Thyroid gland (tissue), 4 donors: Measurements from ENCODE around the gene INF2. TPM values are rescaled to one million over a fixed set of nuclear protein-coding genes. Genes with fewer than 3 reads are reported as not detected.
A peak's percentile ranks its signal among the peaks of the same experiment; 100 is the strongest.

Experiments used
- DNase-seq, 2 donors: peaks; one replicate each; pipeline ENCODE4 v3.0.0-alpha.2; 2019
- H3K27ac ChIP-seq, 3 donors: fragments of 200-600 bp; sonication (generic); 1 replicate in 2 of 3; 2 replicates in 1 of 3; pipeline ENCODE4 v1.5.1; 2016 to 2019; ENCODE audit warnings: mild to moderate bottlenecking in 1 of 3, moderate library complexity in 1 of 3
- H3K27me3 ChIP-seq: fragments of 200-600 bp; sonication (generic); one replicate; pipeline ENCODE4 v1.5.1; 2019
- H3K36me3 ChIP-seq, 2 donors: fragments of 200-600 bp; sonication (generic); one replicate each; pipeline ENCODE4 v1.5.1; 2016 to 2019
- H3K4me1 ChIP-seq, 2 donors: fragments of 200-600 bp; sonication (generic); one replicate each; pipeline ENCODE4 v1.5.1; 2017 to 2019
- H3K4me3 ChIP-seq, 3 donors: fragments of 200-600 bp; sonication (generic); replicated peaks in 1 of 3; 1 replicate in 2 of 3; 2 replicates in 1 of 3; pipeline ENCODE4 v1.5.1; 2016; ENCODE audit warnings: mild to moderate bottlenecking in 1 of 3
- H3K9me3 ChIP-seq: fragments of 200-600 bp; sonication (generic); one replicate; pipeline ENCODE4 v1.5.1; 2017
- CTCF ChIP-seq, 6 experiments: fragments of 200-600 bp in 3 of 6; fragments of 450-650 bp in 3 of 6; sonication (generic) in 3 of 6; IDR thresholded peaks; one replicate each; pipeline ENCODE4 v1.5.1; 2016 to 2019; ENCODE audit warnings: antibody characterized with exemption in 6 of 6, mild to moderate bottlenecking in 2 of 6, inconsistent platforms in 1 of 6, moderate library complexity in 1 of 6
- POLR2A ChIP-seq, 2 donors: fragments of 450-650 bp; IDR thresholded peaks; one replicate each; pipeline ENCODE4 v1.6.1; 2017; ENCODE audit warnings: antibody characterized with exemption in 2 of 2, mild to moderate bottlenecking in 2 of 2, moderate library complexity in 1 of 2
- WGBS, 2 donors: methylation state at CpG; one replicate each; pipeline ENCODE4 v1.1.5; 2017; 5-methylcytosine and 5-hydroxymethylcytosine counted together
- intact Hi-C: fragments of 100-400 bp; cut with DNase I; formaldehyde crosslinking; loops from one replicate; pipeline ENCODE4 v1.15.1; 2023
- total RNA-seq, 4 donors: library from RNA; depleted of rRNA; stranded (reverse); fragments of >200 nt; gene quantifications; one replicate each; pipeline ENCODE4 v1.2.3, GENCODE V29; 2016

INF2 gene
- total RNA-seq, 4 donors from 2014 or later, result 35.1 to 54.7 (median 42.5) TPM

- Histone ChIP-seq H3K27ac (peak overlapping the region in 2 of 3 donors; percentile 34 to 60), H3K27me3 (no peaks in the 10 kb centered on the region), H3K4me1 (peaks cover 32 to 45% of the 10 kb centered on the region in 2 donors), H3K4me3 (no peak overlapping the region), H3K9me3 (no peaks in the 10 kb centered on the region), H3K36me3 (no peaks in the 10 kb centered on the region)
- WGBS, 2 donors, result 56 to 66% methylated on average over 18 to 21 of the region's 26 CpGs
- intact Hi-C loops, result no loop called here
- TF ChIP-seq POLR2A (IDR thresholded peaks at IDR 0.05), result no peak
- no peak for TF ChIP-seq CTCF (IDR thresholded peaks at IDR 0.05)
- no peak for DNase-seq
Measured at GRCh38 chr14:104680806-104681688, 8.4 kb upstream of the INF2 start.

- H3K4me1 ChIP-seq, result peaks cover 32 to 45% of the 10 kb centered on the region in 2 donors
- no peaks in the 10 kb centered on the region for H3K27me3 ChIP-seq
- H3K27ac ChIP-seq, result peak overlapping the region in 2 of 3 donors; percentile 34 to 60
- TF ChIP-seq POLR2A (IDR thresholded peaks at IDR 0.05), result no peak
- no peak for TF ChIP-seq CTCF (IDR thresholded peaks at IDR 0.05)
- DNase-seq, result peak; percentile 56 to 57
- no peaks in the 10 kb centered on the region for H3K9me3 ChIP-seq
- no peak overlapping the region for H3K4me3 ChIP-seq
- H3K36me3 ChIP-seq, result no peaks in the 10 kb centered on the region
- intact Hi-C loops, result no loop called here
- WGBS, 2 donors, result 27 to 33% methylated on average over 11 of the region's 11 CpGs
Measured at GRCh38 chr14:104681689-104682074, 7.7 kb upstream of the INF2 start.

DNA sequence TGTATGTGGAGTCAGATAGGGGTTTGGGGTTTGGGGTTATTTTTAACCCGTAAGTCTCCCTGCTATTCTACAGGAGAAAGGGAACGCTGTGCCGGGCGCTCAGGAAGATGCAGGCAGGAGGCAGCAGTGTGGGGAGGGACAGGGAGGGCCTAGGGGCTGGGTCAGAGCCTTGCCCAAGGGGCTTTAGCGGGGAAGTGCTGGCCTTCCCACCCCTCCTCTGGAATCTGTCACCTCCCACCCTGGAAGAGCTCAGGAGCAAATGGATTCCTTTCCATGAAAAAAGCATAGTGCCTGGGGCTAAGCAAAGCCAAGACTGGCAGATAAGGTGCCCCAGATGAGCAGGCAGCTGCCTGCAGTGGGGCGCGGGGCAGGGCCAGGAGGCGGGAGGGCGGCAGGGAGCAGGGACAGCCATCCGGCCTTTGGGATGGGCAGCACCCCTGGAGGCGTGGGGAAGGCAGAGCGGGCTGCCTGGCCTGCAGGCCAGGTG lies 7.3 kb upstream of the INF2 start:
- H3K27ac ChIP-seq, result peak overlapping the region in 1 of 3 donors; percentile 60
- no peaks in the 10 kb centered on the region for H3K36me3 ChIP-seq
- TF ChIP-seq POLR2A (IDR thresholded peaks at IDR 0.05) (no peak), CTCF (IDR thresholded peaks at IDR 0.05) (no peak)
- H3K27me3 ChIP-seq, result no peaks in the 10 kb centered on the region
- H3K4me1 ChIP-seq, result peaks cover 27 to 40% of the 10 kb centered on the region in 2 donors
- no peaks in the 10 kb centered on the region for H3K9me3 ChIP-seq
- H3K4me3 ChIP-seq, result no peak overlapping the region
- intact Hi-C loops, result no loop called here
- 68 to 82% methylated on average over 6 to 12 of the region's 12 CpGs for WGBS, 2 donors
- no peak for DNase-seq

DNA sequence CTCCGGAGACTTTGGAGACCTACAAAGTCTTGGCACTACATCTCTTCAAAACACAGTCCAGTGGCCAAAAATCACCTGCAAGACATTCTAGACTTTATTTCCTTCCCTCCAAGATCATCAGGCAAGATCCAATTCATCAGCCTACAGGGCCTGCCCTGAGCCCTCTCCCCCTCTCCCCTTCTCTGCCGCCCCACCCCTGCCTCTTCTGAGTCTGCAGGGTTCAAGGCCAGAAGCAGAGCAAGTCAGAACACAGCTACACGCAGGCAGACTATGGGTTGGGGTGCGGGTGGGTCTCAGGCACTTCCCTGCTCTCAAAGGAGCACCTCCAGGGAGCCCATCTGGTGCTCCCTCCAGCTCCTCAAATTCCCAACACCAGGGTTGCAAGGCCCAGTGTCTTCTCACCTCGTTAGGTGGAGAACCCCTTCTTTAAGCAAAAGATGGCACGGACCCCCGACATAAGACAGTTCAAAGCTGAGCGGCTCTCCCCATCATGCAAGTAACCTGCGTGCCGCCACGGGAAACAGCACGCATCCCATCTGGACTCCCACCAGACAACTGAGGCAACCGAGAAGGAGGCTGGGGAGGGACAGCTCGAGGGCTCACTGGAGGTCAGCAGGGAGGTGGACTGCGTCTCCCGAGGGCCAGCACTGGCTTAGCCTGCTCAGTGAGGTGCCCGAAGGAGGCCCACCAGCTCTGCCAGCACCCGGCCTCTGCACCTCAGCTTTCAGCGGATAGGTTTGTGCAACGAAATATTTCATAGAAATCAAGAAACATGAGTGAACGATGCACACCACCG lies 5.6 kb upstream of the INF2 start:
- intact Hi-C loops, result no loop called here
- Histone ChIP-seq H3K4me3 (no peak overlapping the region), H3K27ac (no peak overlapping the region), H3K27me3 (no peaks in the 10 kb centered on the region), H3K36me3 (no peaks in the 10 kb centered on the region), H3K9me3 (no peaks in the 10 kb centered on the region), H3K4me1 (peaks cover 25 to 43% of the 10 kb centered on the region in 2 donors)
- no peak for DNase-seq
- no peak for TF ChIP-seq CTCF (IDR thresholded peaks at IDR 0.05)
- no peak for TF ChIP-seq POLR2A (IDR thresholded peaks at IDR 0.05)
- WGBS, 2 donors, result 89 to 93% methylated on average over 20 to 22 of the region's 22 CpGs
